Measurements from ENCODE around the gene IQCC. TPM values are rescaled to one million over a fixed set of nuclear protein-coding genes. Genes with fewer than 3 reads are reported as not detected.

The IQCC gene
- polyA plus RNA-seq, 1 donor (not counting 4 experiments of a cell fraction or from before 2014, with no cell fraction given): 1.5 TPM

GRCh38 chr1:32219022-32219421 lies 13.6 kb downstream of the IQCC start:
- H3K27ac ChIP-seq (ENCODE audit: control insufficient read depth, insufficient read depth, low read length): no peak overlapping the region
- DNase-seq (ENCODE audit: low read depth, low spot score) (no peak), FAIRE-seq (no peak)
- dilution Hi-C loops (cut with MboI; ENCODE audit: extremely low pct_ligation_motif_present, low sequenced_read_pairs): no loop called here
- no peak overlapping the region for H2AFZ ChIP-seq (ENCODE audit: control insufficient read depth, low read length)
- no peak overlapping the region for H3K4me3 ChIP-seq (ENCODE audit: control insufficient read depth in 2 of 3, extremely low read depth in 1 of 3, insufficient read depth in 2 of 3, low read depth in 1 of 3, low read length in 3 of 3)
- H3K9me3 ChIP-seq (ENCODE audit: control insufficient read depth, low read depth, low read length): no peaks in the 10 kb centered on the region
- no peaks in the 10 kb centered on the region for H3K27me3 ChIP-seq (ENCODE audit: control insufficient read depth, extremely low read depth, insufficient read depth, low read length)
- peaks cover 15 to 40% of the 10 kb centered on the region in 2 experiments for H3K36me3 ChIP-seq (ENCODE audit: control insufficient read depth in 2 of 2, extremely low read depth in 1 of 2, insufficient read depth in 2 of 2, low read length in 2 of 2)
- no peaks in the 10 kb centered on the region for H3K9me1 ChIP-seq (ENCODE audit: control insufficient read depth, extremely low read depth, insufficient read depth, low read length)
- H4K20me1 ChIP-seq (ENCODE audit: control insufficient read depth, extremely low read depth, insufficient read depth, low read length): no peaks in the 10 kb centered on the region
- H3K79me2 ChIP-seq (ENCODE audit: control insufficient read depth, insufficient read depth, low read length): peaks cover 30% of the 10 kb centered on the region
- no peak overlapping the region for H3K4me2 ChIP-seq (ENCODE audit: control insufficient read depth, extremely low read depth, insufficient read depth, low read depth, low read length)
- no peak for TF ChIP-seq EZH2 (IDR thresholded peaks at IDR 0.05; ENCODE audit: low read length)
- TF ChIP-seq, protein P1, sequence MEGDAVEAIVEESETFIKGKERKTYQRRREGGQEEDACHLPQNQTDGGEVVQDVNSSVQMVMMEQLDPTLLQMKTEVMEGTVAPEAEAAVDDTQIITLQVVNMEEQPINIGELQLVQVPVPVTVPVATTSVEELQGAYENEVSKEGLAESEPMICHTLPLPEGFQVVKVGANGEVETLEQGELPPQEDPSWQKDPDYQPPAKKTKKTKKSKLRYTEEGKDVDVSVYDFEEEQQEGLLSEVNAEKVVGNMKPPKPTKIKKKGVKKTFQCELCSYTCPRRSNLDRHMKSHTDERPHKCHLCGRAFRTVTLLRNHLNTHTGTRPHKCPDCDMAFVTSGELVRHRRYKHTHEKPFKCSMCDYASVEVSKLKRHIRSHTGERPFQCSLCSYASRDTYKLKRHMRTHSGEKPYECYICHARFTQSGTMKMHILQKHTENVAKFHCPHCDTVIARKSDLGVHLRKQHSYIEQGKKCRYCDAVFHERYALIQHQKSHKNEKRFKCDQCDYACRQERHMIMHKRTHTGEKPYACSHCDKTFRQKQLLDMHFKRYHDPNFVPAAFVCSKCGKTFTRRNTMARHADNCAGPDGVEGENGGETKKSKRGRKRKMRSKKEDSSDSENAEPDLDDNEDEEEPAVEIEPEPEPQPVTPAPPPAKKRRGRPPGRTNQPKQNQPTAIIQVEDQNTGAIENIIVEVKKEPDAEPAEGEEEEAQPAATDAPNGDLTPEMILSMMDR (optimal IDR thresholded peaks at IDR 0.05 in 1 of 3, IDR thresholded peaks at IDR 0.05 in 1 of 3, conservative IDR thresholded peaks at IDR 0.05 in 1 of 3; ENCODE audit: extremely low read depth in 1 of 3, insufficient read depth in 2 of 3, low read length in 3 of 3): no peak
- H3K9ac ChIP-seq (ENCODE audit: control insufficient read depth, extremely low read depth, insufficient read depth, low read length): no peak overlapping the region
- H3K4me1 ChIP-seq (ENCODE audit: control insufficient read depth, extremely low read depth, insufficient read depth, low read length): peaks cover 39% of the 10 kb centered on the region

- Histone ChIP-seq H3K79me2 (ENCODE audit: control insufficient read depth, insufficient read depth, low read length) (peaks cover 33% of the 10 kb centered on the region), H3K4me2 (ENCODE audit: control insufficient read depth, extremely low read depth, insufficient read depth, low read depth, low read length) (peak overlapping the region; percentile 80), H3K27me3 (ENCODE audit: control insufficient read depth, extremely low read depth, insufficient read depth, low read length) (no peaks in the 10 kb centered on the region), H3K9ac (ENCODE audit: control insufficient read depth, extremely low read depth, insufficient read depth, low read length) (peak overlapping the region; percentile 100), H3K4me1 (ENCODE audit: control insufficient read depth, extremely low read depth, insufficient read depth, low read length) (peaks cover 33% of the 10 kb centered on the region), H4K20me1 (ENCODE audit: control insufficient read depth, extremely low read depth, insufficient read depth, low read length) (no peaks in the 10 kb centered on the region), H3K9me1 (ENCODE audit: control insufficient read depth, extremely low read depth, insufficient read depth, low read length) (no peaks in the 10 kb centered on the region), H3K27ac (ENCODE audit: control insufficient read depth, insufficient read depth, low read length) (peak overlapping the region; percentile 98), H3K36me3 (ENCODE audit: control insufficient read depth in 2 of 2, extremely low read depth in 1 of 2, insufficient read depth in 2 of 2, low read length in 2 of 2) (peaks cover 10 to 27% of the 10 kb centered on the region in 2 experiments), H2AFZ (ENCODE audit: control insufficient read depth, low read length) (no peak overlapping the region), H3K4me3 (ENCODE audit: control insufficient read depth in 2 of 3, extremely low read depth in 1 of 3, insufficient read depth in 2 of 3, low read depth in 1 of 3, low read length in 3 of 3) (peak overlapping the region; percentile 82 to 96 (median 89)), H3K9me3 (ENCODE audit: control insufficient read depth, low read depth, low read length) (no peaks in the 10 kb centered on the region)
- no peak for FAIRE-seq
- no peak for DNase-seq (ENCODE audit: low read depth, low spot score)
- dilution Hi-C loops (cut with MboI; ENCODE audit: extremely low pct_ligation_motif_present, low sequenced_read_pairs): no loop called here
- TF ChIP-seq, protein P1 (optimal IDR thresholded peaks at IDR 0.05 in 1 of 3, IDR thresholded peaks at IDR 0.05 in 1 of 3, conservative IDR thresholded peaks at IDR 0.05 in 1 of 3; ENCODE audit: extremely low read depth in 1 of 3, insufficient read depth in 2 of 3, low read length in 3 of 3): no peak
- TF ChIP-seq EZH2 (IDR thresholded peaks at IDR 0.05; ENCODE audit: low read length): no peak
Observed at GRCh38 chr1:32220746-32221580, 15.5 kb downstream of the IQCC start.

All from keratinocyte (primary cell).